Measurements from ENCODE around the gene CRYBA4.
A peak's percentile ranks its signal among the peaks of the same experiment; 100 is the strongest.

The CRYBA4 gene

GRCh38 chr22:26670459-26670858, 48.7 kb downstream of the CRYBA4 start:
- no peak for FAIRE-seq

GRCh38 chr22:26671317-26672059, 49.7 kb downstream of the CRYBA4 start:
- DNase-seq (ENCODE audit: insufficient read length, low spot score) (no peak), FAIRE-seq (no peak)
- no peak for TF ChIP-seq CTCF (IDR thresholded peaks at IDR 0.05; ENCODE audit: insufficient read depth, missing control alignments)

More at GRCh38 chr22:26670459-26670858, 48.7 kb downstream of the CRYBA4 start:
- no peak for TF ChIP-seq CTCF (IDR thresholded peaks at IDR 0.05; ENCODE audit: insufficient read depth, missing control alignments)
- DNase-seq (ENCODE audit: insufficient read length, low spot score), result no peak

GRCh38 chr22:26672060-26672471, 50.3 kb downstream of the CRYBA4 start:
- no peak for DNase-seq (ENCODE audit: insufficient read length, low spot score)
- TF ChIP-seq CTCF (IDR thresholded peaks at IDR 0.05; ENCODE audit: insufficient read depth, missing control alignments), result no peak
- FAIRE-seq, result no peak

GRCh38 chr22:26672590-26673468, 51.1 kb downstream of the CRYBA4 start:
- FAIRE-seq (no peak), DNase-seq (ENCODE audit: insufficient read length, low spot score) (peak; percentile 33)
- peak; percentile 53 for TF ChIP-seq CTCF (IDR thresholded peaks at IDR 0.05; ENCODE audit: insufficient read depth, missing control alignments)

GRCh38 chr22:26673486-26673885, 51.7 kb downstream of the CRYBA4 start:
- DNase-seq (ENCODE audit: insufficient read length, low spot score), result no peak
- FAIRE-seq, result no peak
- TF ChIP-seq CTCF (IDR thresholded peaks at IDR 0.05; ENCODE audit: insufficient read depth, missing control alignments), result no peak

- FAIRE-seq (no peak), DNase-seq (ENCODE audit: insufficient read length, low spot score) (no peak)
- no peak for TF ChIP-seq CTCF (IDR thresholded peaks at IDR 0.05; ENCODE audit: insufficient read depth, missing control alignments)
Observed at GRCh38 chr22:26674211-26675190, 52.7 kb downstream of the CRYBA4 start.

Measured in D721Med (cell line).